Neural cell (in vitro differentiated cells): ENCODE results near the gene SLBP.

Source experiments
- CTCF ChIP-seq: fragments of 450-650 bp; IDR thresholded peaks from 2 replicates; pipeline ENCODE4 v1.5.1; 2014; ENCODE audit warnings: antibody characterized with exemption, mild to moderate bottlenecking, moderate library complexity; ENCODE audit not compliant: poor library complexity, severe bottlenecking
- EZH2 ChIP-seq: fragments of 200-600, 300-800 bp; shearing (Covaris generic), sonication (generic); IDR thresholded peaks from 2 replicates; pipeline ENCODE4 v1.6.1; 2014; ENCODE audit warnings: antibody characterized with exemption, low read length, borderline replicate concordance, mild to moderate bottlenecking; ENCODE audit not compliant: insufficient read depth, poor library complexity, severe bottlenecking
- POLR2AphosphoS5 ChIP-seq: IDR thresholded peaks from 2 replicates; pipeline ENCODE4 v1.6.1; 2012

GRCh38 chr4:1667273-1667672, 44.8 kb downstream of the SLBP start:
- TF ChIP-seq POLR2AphosphoS5 = no peak
- no peak for TF ChIP-seq CTCF
- TF ChIP-seq EZH2 = no peak
